Osteocyte (in vitro differentiated cells): Measurements from ENCODE around the gene SPATA9. TPM values are rescaled to one million over a fixed set of nuclear protein-coding genes. Genes with fewer than 3 reads are reported as not detected.
"Not testable (repeated sequence)": the region's sequence is repeated elsewhere in the genome, so short reads cannot be mapped to it uniquely, and the experiment has no call there.

ENCODE experiments used
- DNase-seq: peaks from one replicate; pipeline ENCODE4 v3.0.0; 2021; ENCODE audit warnings: mixed read lengths; ENCODE audit not compliant: unreplicated experiment; ENCODE audit errors: extremely low spot score
- H3K27ac Mint-ChIP-seq: one replicate; pipeline ENCODE4 v1.8.0; 2021; ENCODE audit warnings: mild to moderate bottlenecking, mixed read lengths; ENCODE audit not compliant: unreplicated experiment
- H3K27me3 Mint-ChIP-seq: one replicate; pipeline ENCODE4 v1.8.0; 2021; ENCODE audit warnings: mixed read lengths; ENCODE audit not compliant: unreplicated experiment
- H3K36me3 Mint-ChIP-seq: one replicate; pipeline ENCODE4 v1.8.0; 2021; ENCODE audit warnings: mixed read lengths; ENCODE audit not compliant: unreplicated experiment
- H3K4me1 Mint-ChIP-seq: one replicate; pipeline ENCODE4 v1.8.0; 2021; ENCODE audit warnings: mixed read lengths; ENCODE audit not compliant: unreplicated experiment
- H3K4me3 Mint-ChIP-seq: one replicate; pipeline ENCODE4 v1.8.0; 2021; ENCODE audit warnings: mild to moderate bottlenecking, moderate library complexity, mixed read lengths; ENCODE audit not compliant: unreplicated experiment
- H3K9me3 Mint-ChIP-seq: one replicate; pipeline ENCODE4 v1.8.0; 2021; ENCODE audit warnings: mixed read lengths; ENCODE audit not compliant: unreplicated experiment
- CTCF ChIP-seq: fragments of 200-600 bp; sonication (generic); IDR thresholded peaks from 2 replicates; pipeline ENCODE4 v1.5.0; 2021; ENCODE audit warnings: antibody characterized with exemption, mild to moderate bottlenecking, moderate library complexity
- total RNA-seq: library from RNA; stranded (reverse); gene quantifications from 2 replicates; pipeline ENCODE4 v1.2.1, GENCODE V29; 2021

The SPATA9 gene
- total RNA-seq, 1 donor from 2014 or later = 3.0 TPM

GRCh38 chr5:95713960-95714710, 31.3 kb upstream of the SPATA9 start:
- no peak for DNase-seq
- H3K27me3 Mint-ChIP-seq = no peaks in the 10 kb centered on the region
- H3K4me1 Mint-ChIP-seq = peaks cover 35% of the 10 kb centered on the region
- no peak overlapping the region for H3K4me3 Mint-ChIP-seq
- H3K36me3 Mint-ChIP-seq = peaks cover 17% of the 10 kb centered on the region
- TF ChIP-seq CTCF = no peak
- H3K9me3 Mint-ChIP-seq = peaks cover 5% of the 10 kb centered on the region
- peak overlapping the region; percentile 1 for H3K27ac Mint-ChIP-seq

- peaks cover 35% of the 10 kb centered on the region for H3K4me1 Mint-ChIP-seq
- not testable (repeated sequence) for H3K27me3 Mint-ChIP-seq
Measured at GRCh38 chr5:95713246-95713645, 30.5 kb upstream of the SPATA9 start.

GRCh38 chr5:95712347-95712958, 29.7 kb upstream of the SPATA9 start:
- Mint-ChIP-seq H3K9me3 (peaks cover 5% of the 10 kb centered on the region), H3K36me3 (peaks cover 22% of the 10 kb centered on the region), H3K27ac (no peak overlapping the region), H3K4me1 (peaks cover 37% of the 10 kb centered on the region), H3K27me3 (no peaks in the 10 kb centered on the region), H3K4me3 (no peak overlapping the region)
- no peak for TF ChIP-seq CTCF
- no peak for DNase-seq

More at GRCh38 chr5:95713246-95713645, 30.5 kb upstream of the SPATA9 start:
- not testable (repeated sequence) for H3K27ac Mint-ChIP-seq, H3K9me3 Mint-ChIP-seq, DNase-seq, H3K4me3 Mint-ChIP-seq
- H3K36me3 Mint-ChIP-seq = peaks cover 22% of the 10 kb centered on the region

GRCh38 chr5:95711501-95712346, 28.9 kb upstream of the SPATA9 start:
- Mint-ChIP-seq H3K27ac (no peak overlapping the region), H3K4me1 (peaks cover 44% of the 10 kb centered on the region), H3K4me3 (no peak overlapping the region), H3K27me3 (no peaks in the 10 kb centered on the region), H3K36me3 (peaks cover 22% of the 10 kb centered on the region), H3K9me3 (peaks cover 5% of the 10 kb centered on the region)
- no peak for DNase-seq
- TF ChIP-seq CTCF = no peak

- DNase-seq, H3K4me3 Mint-ChIP-seq, H3K27ac Mint-ChIP-seq, H3K27me3 Mint-ChIP-seq, H3K9me3 Mint-ChIP-seq: not testable (repeated sequence)
- Mint-ChIP-seq H3K36me3 (peaks cover 15% of the 10 kb centered on the region), H3K4me1 (peaks cover 46% of the 10 kb centered on the region)
Measured at GRCh38 chr5:95710651-95711500, 28.1 kb upstream of the SPATA9 start.
